HG03457 (cell line): ENCODE data around the gene EID2.
A peak's percentile ranks its signal among the peaks of the same experiment; 100 is the strongest.

ENCODE experiments used
- ATAC-seq: cut with Tn5 transposase; IDR thresholded peaks from one replicate; pipeline ENCODE4 v1.9.1; 2021; ENCODE audit warnings: moderate number of reproducible peaks; ENCODE audit not compliant: unreplicated experiment

Gene EID2, protein sequence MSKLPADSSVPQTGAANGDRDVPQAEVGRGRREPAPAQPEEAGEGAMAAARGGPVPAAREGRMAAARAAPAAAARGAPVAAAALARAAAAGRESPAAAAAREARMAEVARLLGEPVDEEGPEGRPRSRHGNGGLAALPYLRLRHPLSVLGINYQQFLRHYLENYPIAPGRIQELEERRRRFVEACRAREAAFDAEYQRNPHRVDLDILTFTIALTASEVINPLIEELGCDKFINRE

DNA sequence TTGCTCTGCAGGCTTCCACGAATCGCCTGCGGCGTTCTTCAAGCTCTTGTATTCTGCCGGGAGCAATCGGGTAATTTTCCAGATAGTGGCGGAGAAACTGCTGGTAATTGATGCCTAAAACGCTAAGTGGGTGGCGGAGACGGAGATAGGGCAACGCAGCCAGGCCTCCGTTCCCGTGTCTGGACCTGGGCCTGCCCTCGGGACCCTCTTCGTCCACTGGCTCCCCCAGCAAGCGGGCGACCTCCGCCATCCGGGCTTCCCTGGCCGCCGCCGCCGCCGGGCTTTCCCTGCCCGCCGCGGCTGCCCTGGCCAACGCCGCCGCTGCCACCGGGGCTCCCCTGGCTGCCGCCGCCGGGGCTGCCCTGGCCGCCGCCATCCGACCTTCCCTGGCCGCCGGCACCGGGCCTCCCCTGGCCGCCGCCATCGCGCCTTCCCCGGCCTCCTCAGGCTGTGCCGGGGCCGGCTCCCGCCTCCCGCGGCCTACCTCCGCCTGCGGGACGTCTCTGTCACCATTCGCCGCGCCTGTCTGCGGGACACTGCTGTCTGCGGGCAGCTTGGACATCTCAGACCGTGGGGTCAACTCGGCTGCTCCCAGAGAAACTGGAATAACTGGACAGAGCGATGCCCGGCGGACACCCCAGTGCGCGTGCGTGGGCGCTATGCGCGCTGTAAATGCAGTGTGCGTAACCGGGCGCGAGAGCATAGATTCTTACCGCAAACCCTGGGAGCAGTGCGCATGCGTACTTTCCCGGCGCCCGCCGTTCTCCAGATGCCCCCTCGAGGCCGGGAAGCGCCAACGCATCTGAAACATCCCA, at the start of gene EID2:
Gene EID2, minus strand, starts transcription at position 644 of the 815 bp plus-strand sequence. Its CDS starts 82 bp downstream, at position 562.
- ATAC-seq = peak; percentile 69

DNA sequence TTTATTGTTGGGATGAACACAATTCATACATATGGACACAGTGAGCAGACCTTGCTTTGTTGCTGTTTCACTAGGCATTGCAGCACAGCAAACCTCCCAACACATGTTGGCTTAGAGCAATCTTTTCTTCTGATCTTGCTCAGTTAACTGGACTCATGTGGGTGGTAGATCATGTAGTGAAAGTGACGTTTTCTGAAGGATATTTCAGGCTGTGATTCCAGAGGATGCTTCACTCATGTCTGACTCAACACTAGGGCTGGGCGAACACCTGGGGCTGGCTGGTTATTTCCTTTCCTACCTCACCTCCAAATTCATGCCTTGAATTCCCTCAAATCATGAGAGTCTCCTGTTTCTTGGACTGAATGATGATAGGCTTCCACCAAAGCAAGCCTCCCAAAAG, 48.1 kb upstream of the EID2 start:
- no peak for ATAC-seq

DNA sequence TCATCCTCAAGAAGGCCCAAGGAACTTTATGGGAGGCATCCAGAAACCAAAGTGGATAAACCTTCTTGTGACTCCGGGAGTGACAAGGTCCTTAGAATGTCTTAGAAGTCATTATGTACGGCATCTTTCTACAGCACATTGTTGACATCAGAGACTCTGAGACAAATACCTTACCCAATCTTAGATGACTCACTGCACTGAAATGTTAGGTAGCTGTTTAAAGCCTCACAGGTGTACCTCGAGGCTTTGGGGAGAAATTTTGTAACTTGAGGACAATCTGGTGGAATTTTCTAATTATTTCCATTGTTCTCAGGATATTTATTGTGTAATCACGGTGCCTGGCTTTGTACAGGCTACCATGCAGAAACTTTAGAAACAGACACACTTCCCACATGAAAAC, 47.5 kb upstream of the EID2 start:
- ATAC-seq = no peak

DNA sequence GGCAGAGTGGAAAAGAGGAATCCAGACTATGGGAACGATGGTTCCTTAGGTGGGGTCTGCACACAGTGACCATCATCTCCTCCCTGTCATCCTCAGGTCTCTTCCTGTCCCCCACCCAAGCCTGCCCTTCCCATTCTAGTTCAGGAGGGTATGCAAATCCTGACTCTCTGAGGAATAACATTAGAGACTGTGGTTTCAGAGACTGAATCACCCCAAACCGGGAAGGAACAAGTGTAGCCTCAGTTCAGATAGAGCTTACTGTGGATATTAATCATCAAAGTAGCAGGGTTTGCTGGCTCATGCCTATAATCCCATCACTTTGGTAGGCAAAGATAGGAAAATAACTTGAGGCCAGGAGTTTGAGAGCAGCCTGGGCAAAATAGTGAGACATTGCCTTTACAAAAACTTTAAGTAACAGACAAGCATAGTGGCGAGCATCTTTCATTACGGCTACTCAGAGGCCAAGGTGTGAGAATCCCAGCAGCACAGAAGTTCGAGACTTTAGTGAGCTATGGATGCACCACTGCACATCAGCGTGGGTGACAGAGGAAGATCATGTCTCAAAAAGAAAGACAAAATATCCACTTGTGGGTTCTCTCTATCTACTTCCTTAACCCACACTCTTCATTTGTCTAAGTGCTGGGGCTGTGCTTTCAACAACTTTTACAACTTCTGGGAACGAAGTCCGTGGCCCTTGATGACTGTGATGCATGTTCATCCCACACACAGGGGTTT, 43.1 kb upstream of the EID2 start:
- ATAC-seq = no peak

DNA sequence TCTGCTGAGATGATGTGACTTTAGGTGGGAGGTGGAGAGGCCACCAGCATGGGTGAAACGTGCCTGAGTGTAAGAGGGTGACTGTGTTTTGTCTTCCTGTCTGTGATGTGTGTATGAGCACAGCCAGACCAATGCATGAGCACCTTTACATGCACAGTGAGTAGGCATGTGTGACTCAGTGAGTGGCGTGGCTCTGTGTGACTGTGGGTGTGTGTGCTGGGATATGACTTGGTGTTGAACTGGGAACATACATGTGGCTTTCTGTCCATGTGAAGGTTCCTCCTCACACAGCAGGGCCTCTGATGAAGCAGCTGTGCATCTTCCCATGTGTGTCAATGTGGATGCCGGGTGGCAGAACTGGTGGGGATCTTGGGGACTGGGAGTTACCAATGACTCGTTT, 42.5 kb upstream of the EID2 start:
- ATAC-seq = no peak

DNA sequence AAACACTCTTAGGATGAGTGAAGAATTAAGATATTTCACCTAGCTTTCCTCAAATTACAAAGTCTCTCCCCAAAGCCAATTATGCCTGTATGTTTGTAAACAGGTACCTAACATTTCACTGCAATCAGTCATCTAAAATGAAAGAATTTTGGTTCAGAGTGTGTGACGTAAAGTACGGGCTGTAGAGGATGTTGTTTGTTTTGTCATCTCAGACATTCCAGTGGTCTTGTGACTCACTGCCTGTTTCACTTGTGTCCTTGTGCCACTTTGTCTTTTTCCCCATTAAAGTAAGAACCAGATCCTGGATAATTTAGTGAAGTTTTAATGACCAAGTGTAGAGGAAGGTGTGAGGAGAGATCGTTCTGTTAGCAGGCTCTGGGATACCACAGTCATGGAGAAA, 28.6 kb upstream of the EID2 start:
- ATAC-seq = no peak

DNA sequence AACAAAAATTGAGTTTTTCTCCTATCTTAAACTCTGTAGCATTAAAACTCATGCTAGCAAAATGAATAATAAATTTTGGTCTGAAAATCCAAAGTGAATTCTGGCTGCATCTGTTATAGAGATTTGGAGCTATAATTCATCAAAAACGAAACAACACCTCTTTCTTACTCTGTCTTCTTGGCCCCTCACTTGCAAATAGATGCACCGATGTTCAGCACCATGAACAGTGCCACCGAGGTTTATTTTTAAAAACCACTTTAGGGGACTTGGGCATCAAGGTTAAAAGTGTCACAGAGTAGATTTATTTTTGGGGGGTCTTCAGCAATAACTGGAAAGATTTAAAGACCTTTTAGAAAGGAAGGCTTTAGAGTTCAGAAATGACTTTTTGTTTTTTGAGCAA, 26.1 kb upstream of the EID2 start:
- ATAC-seq = no peak

DNA sequence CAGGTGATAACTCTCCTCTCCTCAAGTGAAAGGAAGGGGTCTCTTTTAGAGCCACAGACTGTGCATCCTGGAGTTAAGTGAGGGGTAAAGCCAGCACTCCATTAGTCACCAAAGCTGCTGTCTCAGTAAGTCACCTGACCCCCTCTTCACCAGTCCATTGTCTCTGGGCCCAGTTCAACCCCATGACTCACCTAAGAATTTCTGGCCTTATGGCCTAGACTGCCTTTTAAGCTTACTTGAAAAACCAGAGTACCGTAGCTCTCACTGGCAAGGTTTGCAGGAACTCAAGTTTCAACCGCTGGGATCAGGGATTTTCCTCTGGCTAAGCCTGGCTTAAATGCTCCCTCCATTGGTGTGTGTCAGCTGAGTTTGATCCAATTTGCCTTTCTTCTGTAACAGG, 23.4 kb upstream of the EID2 start:
- no peak for ATAC-seq

DNA sequence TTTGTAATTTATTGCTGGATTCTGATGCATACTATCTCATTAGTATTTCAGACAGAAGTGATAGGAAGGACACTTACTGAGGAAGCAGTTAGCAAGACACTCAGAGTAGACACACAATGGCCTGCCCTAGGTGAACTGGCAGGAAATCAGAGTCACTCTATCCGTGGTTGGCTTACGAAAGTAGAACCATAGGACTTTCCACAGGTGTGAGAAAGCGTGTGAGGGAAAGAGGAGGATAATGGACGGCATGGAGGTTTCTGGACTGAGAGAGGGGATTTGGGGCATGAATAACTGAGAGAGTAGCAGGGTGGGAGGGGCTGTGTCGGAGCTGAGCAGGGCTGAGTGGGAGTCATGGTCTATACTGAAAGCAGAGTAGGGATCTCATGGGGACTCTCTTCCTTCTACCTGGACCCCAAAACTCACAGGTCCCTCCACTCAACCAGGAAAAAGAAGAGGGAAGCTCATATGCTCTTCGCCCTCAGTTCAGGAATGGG, 18.7 kb upstream of the EID2 start:
- no peak for ATAC-seq

DNA sequence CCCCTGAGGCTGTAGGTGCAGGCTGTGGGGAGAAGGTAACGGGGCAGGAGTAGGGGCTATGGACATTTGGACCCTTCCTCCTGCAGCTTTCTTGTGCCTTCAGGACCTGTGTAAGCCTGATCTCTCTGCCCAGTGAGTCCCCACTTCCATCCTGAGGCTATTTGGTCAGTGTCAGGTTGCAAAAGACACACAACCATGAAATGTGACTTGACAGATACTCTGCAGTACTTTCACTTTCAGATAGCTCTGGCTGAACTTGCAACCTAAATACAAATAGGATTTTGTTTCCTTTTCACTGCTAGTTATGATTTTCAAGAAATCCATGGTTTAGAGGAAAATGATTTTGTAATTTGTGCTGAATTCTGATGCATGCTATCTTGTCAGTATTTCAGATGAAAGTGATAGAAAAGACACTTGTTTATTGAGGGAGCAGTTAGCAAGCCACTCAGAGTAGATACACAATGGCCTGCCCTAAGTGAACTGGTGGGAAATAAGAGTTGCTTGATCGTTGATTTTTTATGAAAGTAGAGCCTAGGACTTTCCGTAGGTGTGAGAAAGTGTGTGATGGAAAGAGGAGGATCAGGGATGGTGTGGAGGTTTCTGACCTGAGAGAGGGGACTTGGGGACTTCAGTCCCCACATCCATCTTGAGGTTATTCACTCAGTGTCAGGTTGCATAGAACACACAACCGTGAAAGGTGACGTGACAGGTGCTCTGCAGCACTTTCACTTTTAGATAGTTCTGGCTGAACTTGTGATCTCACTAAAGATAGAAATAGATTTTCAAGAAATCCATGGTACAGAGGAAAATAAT, 18.1 kb upstream of the EID2 start:
- no peak for ATAC-seq

DNA sequence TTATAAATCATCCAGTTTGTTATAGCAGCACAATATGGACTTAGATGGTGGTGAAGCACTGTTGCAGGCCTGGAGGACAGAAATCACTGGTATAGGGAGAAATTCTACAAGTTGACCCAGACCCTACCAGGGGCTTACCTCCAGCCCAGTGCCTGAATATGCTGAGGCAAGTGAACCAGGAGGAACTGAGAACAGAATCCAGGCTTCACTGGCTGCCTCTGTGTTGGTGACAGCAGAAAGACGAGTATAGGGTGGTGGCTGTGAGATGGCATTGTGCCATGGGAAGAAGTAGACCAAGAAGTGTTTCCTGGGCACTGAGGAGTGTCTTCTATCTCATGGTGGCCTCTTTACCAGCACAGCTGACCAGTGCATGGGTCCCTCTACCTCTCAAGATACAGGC, 15.9 kb upstream of the EID2 start:
- no peak for ATAC-seq

DNA sequence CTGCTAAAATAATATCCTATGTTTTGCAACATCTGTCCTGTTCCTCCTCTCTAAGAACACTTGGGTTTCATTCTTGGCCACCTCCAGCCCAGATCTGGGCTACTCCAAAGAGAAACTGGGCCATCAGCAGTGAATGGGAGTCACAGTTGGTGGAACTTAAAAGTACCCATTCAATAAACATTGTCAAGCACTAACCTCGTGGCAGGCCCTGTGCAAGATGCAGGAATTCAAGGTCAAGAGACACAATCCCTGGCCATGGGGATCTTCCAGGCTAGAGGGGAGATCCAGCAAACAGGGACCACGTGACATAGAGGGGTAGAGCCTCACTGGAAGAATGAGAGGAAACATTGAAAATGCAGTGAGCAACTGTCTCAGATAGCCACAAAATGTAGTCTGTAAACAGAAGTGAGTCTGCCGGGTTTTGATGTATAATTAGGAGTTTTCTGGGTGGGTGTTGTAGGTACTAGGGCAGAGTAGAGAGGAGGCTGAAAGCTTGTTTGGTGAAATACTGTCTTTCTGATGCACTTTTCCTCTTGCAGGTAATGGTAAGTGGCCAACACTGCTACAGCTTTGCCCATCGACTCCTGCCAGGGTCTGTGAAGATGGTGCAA, 14.8 kb upstream of the EID2 start:
- no peak for ATAC-seq

DNA sequence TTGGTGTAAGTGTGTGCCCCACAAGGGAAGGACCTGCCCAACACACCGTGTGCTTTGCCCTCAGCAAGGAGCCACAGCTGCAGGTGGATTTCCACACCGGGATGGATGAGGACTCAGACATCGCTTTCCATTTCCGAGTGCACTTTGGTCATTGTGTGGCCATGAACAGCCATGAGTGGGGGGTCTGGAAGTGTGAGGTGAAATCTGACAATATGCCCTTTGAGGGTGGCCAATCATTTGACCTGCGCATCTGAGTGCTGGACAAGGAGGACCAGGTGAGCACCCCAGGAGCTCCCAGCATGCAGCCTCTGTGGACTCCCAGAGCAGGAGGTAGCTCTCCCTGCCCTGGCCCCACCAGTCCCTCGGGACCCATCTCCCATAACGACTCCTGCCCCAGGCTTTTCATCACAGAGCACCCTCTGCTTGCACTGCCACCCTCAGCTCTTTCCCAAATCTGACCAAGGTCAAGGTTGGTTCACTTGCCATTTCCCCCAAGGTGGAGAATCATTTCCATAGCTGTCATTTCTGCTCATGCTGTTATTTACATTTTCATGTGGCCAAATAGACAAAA, 13.2 kb upstream of the EID2 start:
- ATAC-seq = no peak

DNA sequence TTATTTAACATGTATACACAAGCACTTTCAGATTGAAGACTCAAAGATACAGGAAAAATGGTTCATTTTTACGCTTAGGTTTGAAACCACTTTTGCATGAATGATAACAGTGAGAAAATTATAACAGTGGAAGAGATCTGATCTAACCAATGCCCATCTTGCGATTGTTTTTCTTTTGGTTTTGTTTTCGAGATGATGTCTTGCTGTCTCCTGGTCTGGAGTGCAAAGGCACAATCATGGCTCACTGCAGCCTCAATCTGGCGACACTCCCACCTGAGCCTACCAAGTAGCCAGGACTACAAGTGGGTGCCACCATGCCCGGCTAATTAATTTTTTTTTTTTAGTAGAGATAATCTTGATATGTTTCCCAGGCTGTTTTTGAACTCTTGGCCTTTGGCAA, 10.2 kb upstream of the EID2 start:
- no peak for ATAC-seq

DNA sequence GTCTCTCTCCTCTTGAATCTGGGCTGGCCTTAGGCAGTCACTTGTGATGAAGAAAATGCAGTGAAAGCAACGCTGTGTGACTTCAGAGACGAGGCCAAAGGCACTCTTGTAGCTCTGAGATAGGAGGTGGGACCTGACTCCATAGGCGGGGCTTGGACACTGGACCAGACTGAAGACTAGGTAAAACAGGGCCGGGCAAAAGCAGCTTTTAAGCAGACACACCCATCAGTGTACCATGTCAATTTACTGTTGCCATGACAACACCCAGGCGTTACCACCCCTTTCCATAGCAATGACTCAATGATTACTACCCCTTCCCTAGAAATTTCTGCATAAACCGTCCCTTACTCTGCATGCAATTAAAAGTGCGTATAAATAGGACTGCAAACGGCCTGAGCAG, 6.6 kb upstream of the EID2 start:
- ATAC-seq = no peak

DNA sequence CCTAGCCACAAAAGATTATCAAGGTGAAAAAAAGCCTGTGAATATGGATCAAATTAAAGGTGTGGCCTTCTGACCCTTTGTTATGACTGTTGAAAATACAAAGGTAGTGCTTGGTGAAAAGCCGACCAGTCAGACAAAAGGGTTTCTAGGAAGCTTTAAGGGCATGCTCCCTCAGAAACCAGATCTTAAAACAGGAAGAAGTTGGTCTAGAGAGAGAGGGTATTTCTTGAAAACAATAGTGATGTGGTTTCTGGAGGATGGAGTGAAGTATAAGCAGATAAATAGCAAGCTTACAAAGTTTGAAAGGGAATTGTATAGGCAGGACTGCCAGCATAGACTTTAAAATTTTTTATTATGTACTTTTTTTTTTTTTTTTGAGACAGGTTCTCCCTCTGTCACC, 5.0 kb upstream of the EID2 start:
- ATAC-seq = no peak

DNA sequence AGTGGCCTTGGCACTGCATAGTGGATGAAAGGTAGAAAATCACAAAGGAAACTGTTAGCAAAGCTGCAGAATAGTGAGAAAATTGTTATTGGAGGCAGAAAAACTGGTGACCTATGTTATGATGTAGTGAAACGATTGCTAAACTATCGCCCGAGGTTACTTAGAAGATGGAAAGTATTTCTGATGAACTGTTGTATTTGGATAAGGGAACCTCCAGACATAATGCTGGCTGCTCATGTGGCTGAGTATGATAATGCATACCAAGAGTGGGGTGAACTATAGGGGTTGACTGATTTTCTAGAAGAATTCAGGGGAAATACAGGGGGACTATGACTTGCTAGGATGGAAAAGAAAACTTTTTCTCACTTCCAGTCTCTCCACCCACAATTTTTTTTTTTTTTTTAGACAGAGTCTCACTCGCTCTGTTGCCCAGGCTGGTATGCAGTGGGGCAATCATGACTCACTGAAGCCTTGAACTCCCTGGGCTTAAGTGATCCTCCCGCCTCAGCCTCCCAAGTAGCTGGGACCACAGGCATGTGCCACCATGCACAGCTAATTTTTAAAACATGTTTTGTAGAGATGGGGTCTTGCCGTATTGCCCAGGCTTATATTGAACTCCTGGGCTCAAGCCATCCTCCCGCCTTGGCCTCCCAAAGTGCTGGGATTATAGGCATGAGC, 4.4 kb upstream of the EID2 start:
- ATAC-seq = no peak

DNA sequence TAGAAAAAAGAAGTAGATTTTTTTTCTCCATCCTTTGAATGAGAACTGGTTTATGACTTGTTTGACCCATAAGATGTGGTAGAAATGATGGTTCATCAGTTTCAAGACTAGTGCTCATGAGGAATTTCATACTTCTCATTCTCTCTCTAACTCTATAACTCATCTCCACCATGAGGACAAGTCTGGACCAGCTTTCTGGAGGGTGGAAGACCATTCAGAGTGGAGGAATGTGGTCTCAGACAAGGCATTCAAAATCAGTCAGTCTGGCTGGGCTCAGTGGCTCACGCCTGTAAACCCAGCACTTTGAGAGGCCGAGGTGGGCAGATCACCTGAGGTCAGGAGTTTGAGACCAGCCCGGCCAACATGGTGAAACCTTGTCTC, 3.5 kb upstream of the EID2 start:
- no peak for ATAC-seq

DNA sequence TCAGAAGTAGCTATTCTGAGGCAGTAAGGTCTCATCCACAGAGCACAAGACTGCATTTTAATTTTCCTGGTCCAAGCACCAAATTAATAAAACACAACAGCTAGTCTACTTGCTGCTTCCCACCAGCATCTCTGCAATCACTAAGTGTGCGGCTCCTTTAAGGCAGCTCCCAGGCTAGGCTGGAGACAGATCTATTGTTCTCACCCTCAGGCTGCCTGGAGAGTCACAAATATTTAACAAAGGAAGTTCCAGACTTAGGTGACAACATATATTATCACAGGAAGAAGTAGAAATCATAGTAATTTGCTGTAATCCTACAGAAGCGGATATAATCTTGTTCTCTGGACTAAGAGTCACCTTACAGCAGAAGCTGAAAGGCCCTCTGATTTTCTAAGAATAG, 2.2 kb upstream of the EID2 start:
- no peak for ATAC-seq

DNA sequence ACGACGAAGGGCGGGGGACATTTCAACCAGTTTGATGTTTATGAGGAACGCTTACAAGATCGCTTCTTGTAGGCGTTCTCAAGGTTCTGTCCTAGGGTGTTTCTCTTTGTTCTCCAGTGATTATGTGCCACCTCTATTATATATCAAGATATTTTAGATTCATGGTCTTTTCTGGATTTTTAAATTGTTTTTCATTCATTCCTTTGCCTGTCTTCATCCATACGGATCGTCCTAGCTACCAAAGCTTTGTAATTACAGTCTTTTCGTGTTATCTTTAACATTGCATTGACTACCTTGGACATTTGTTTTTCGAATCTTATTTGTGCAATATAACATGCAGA, 342 bp upstream of the EID2 start:
- no peak for ATAC-seq
